Uterus (tissue), 2 donors: Measurements from ENCODE around the gene METTL24.

ENCODE experiments used
- CTCF ChIP-seq, 4 experiments: fragments of 200-600 bp in 2 of 4; fragments of 450-650 bp in 2 of 4; sonication (generic) in 2 of 4; IDR thresholded peaks; one replicate each; pipeline ENCODE4 v1.5.1; 2016 to 2019; ENCODE audit warnings: antibody characterized with exemption in 4 of 4, mild to moderate bottlenecking in 2 of 4, moderate library complexity in 1 of 4
- POLR2A ChIP-seq, 2 donors: fragments of 450-650 bp; IDR thresholded peaks; one replicate each; pipeline ENCODE4 v1.6.1; 2016; ENCODE audit warnings: antibody characterized with exemption in 2 of 2, mild to moderate bottlenecking in 1 of 2, moderate library complexity in 1 of 2

- TF ChIP-seq CTCF (IDR thresholded peaks at IDR 0.05), result no peak
- TF ChIP-seq POLR2A (IDR thresholded peaks at IDR 0.05), result no peak
Measured at GRCh38 chr6:110395221-110395620, 37.1 kb upstream of the METTL24 start.
